GM08714 (cell line): ENCODE data around the gene LPIN1.

Experiments used
- H3K4me3 ChIP-seq: fragments of 200-500 bp; sonication (Bioruptor generic); 2 replicates; pipeline ENCODE4 v1.5.1; 2014; ENCODE audit warnings: mild to moderate bottlenecking, low read length, inconsistent platforms
- ZNF274 ChIP-seq: IDR thresholded peaks from 2 replicates; pipeline ENCODE4 v1.6.1; 2012; ENCODE audit warnings: mild to moderate bottlenecking, low read depth, low read length

The LPIN1 gene

DNA sequence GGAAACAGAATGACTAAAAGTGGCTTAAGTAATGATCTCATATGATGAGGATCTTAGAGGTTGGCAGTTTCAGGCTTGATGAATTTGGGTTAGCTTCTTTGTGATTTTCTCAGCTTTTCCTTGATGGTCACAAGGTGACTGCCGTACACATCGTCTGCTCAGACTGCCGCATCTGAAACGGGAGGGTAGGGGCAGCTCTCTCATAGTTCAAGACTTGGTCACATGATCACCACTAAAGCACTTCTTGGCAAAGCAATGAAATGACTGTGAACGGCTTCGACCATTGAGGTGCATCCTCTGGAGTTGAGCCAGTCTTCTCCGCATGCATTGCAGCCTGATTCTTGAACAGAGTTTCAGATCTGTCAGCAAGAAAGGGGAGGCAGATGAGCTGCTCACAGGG is 43.8 kb downstream of the LPIN1 start:
- H3K4me3 ChIP-seq, result no peak overlapping the region
- no peak for TF ChIP-seq ZNF274

- no peak for TF ChIP-seq ZNF274
- H3K4me3 ChIP-seq, result no peak overlapping the region
These were observed 49.2 kb downstream of the LPIN1 start for GRCh38 chr2:11795590-11795989.

DNA sequence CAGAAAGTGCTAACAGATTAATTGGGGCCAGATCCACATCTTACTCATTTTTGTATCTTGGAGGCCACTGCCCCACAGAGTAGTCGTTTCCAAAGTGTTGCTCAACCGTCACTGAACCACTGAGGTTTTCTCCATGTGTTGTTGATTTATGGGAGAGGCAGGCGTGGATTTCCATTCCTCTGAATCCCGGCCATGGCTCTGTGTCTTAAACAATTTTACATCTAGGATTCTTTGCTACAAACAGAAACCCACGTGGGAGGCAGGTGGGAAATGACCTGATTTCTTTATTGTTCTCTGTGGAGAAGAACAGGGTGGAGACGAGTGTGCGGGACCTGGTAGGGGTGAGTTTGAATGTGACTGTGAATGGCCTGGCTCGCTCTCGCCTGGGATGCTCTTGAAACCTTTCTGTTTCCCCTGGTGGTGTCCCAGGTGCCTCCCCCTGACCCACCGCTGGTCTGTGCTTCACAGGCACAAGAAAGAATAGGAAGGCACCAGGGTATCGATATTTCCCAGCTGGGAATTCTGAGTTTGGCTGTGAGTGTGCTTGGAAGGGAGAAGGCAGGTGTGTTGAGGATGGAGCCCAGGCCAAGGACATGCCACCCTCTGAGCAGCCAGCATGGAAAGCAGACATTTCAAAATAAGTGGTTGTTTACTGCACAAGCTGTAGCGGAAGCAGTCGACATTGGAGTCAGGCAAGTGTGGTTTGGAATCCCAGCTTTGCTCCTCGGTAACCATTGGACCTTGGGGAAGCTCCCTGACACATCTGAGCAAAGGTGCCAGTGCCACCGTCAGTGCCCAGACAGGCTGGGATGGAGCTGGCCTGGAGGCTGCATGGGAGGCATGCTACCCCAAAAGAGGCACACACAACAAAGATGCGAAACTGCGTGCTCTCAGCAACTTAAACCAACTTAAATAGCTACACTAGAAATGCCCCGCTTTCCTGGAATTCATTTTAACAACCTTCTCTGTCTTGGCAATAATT is 50.0 kb downstream of the LPIN1 start:
- TF ChIP-seq ZNF274, result no peak
- no peak overlapping the region for H3K4me3 ChIP-seq

GRCh38 chr2:11797846-11798245 is 51.4 kb downstream of the LPIN1 start:
- H3K4me3 ChIP-seq, result no peak overlapping the region
- no peak for TF ChIP-seq ZNF274

DNA sequence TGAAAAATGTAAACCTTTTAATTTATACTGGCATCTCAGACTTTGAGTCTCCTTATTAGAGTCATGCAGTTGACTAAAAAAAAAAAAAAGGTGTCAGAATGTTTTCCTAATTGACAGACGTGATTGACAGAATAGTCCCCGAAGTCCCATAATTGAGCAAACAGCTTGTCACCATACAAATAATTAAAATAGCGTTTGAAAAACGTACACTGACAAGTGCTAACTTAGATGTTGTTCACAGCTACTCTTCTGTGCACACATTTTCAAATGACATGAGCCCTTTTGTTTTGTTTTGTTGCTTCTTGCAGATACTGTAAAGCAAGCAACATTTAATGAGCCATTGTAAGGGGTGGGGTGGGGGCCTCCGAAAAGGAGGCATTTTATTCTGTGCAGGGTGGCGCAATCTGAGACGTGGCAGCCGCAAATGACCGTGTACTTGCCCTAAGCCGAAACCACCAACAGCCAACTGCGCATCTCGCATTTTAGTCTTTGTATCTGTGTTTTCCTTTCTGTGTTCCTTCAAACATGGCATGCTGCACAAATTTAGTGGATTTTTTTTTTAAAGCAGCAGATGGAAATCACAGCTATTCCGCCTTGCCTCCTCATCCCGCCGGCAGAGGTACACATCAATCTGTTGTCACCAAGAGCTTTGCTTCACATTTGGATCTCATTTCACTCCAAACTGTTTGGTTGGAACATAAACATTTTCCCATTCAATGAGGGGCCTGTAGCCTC is 52.4 kb downstream of the LPIN1 start:
- H3K4me3 ChIP-seq, result no peak overlapping the region
- TF ChIP-seq ZNF274, result no peak

- TF ChIP-seq ZNF274, result no peak
- H3K4me3 ChIP-seq, result no peak overlapping the region
These were observed 53.4 kb downstream of the LPIN1 start for GRCh38 chr2:11799826-11800225.

DNA sequence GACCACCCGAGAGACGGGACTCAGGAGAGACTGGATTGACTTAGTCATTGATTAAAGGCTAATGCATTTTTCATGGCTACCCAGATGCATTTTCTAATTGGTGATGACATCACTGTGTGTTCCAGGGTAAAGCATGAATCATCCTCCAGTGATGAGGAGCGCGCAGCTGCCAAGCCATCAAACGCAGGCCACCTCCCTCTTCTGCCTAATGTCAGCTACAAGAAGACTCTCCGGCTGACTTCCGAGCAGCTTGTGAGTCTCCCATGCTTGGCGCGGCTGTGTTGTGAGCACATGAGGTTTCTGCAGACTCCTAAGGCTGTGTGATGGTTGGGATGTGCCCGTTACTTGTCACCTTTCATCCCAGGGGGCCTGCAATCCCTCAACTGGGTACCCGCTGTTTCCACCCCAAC is 56.4 kb downstream of the LPIN1 start:
- TF ChIP-seq ZNF274, result no peak
- no peak overlapping the region for H3K4me3 ChIP-seq

- H3K4me3 ChIP-seq, result no peak overlapping the region
- TF ChIP-seq ZNF274, result no peak
These were observed 58.6 kb downstream of the LPIN1 start for GRCh38 chr2:11805024-11805423.

DNA sequence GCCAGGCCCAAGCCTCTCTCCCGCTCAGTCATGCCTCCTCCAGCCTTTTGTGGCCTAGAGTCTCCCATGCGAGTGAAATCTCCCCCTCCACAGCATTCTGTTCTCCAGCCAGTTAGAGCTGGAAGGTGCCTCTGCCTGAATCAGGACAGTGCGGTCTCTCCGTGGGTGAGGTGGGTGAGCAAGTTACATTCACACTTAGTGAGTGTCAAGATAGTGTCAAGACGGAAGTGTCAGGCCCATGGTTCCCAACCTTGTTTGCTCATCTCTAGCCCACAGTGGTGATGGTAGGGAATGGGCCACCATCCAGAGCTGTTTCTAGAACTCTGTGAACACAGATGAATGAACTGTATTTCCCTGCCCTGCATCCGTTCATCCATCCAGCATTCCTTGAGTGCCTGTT is 59.5 kb downstream of the LPIN1 start:
- no peak for TF ChIP-seq ZNF274

DNA sequence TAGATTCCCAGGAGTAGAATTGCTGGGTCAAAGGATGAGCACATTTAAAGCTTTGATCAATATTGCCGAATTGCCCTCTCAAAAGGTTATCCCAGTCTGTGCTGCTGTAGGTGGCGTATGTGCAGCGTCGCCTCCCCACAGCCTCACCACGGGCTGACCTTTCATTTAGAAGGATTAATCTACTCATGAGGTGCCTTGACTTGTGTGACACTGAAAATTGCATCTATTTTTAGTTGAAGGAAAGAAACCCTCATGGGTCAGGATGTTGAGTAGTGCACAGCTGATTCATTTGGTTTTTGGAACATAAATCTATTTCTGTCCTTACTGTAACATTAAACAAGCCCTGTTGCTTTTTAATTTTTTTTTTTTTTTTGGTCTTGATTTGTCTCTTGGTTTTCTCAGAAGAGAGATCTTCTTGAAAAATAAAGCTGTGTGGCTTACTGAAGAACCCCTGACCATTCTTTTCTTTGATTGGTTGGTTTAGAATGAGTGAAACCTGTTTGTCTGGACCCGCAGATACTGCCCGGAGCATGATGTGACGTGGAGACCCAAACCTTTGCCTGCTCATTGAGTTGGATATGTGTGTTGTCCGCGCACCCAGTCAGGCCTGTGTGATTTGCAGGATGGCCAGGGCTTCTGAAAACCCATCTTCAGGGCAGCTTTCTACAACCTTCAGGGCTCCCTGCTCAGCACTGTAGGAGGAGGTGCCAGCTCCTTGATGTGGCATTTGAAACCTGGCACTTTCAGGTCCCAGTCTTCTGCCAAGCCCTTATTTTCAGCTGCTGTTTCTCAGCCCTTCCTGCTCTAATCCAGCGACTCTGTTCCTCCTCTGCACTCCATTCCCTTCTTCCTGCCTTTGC is 61.0 kb downstream of the LPIN1 start:
- no peak for TF ChIP-seq ZNF274

More for the DNA sequence above, 59.5 kb downstream of the LPIN1 start:
- H3K4me3 ChIP-seq, result no peak overlapping the region

GRCh38 chr2:11808016-11808400 is 61.6 kb downstream of the LPIN1 start:
- no peak for TF ChIP-seq ZNF274
- H3K4me3 ChIP-seq, result no peak overlapping the region

More for the DNA sequence above, 61.0 kb downstream of the LPIN1 start:
- no peak overlapping the region for H3K4me3 ChIP-seq

GRCh38 chr2:11809586-11810236 is 63.3 kb downstream of the LPIN1 start:
- H3K4me3 ChIP-seq, result no peak overlapping the region
- TF ChIP-seq ZNF274, result no peak

- H3K4me3 ChIP-seq, result no peak overlapping the region
- no peak for TF ChIP-seq ZNF274
These were observed 64.0 kb downstream of the LPIN1 start for GRCh38 chr2:11810237-11810977.
